ENCODE data around the gene ABHD8. TPM values are rescaled to one million over a fixed set of nuclear protein-coding genes. Genes with fewer than 3 reads are reported as not detected.
A peak's percentile ranks its signal among the peaks of the same experiment; 100 is the strongest.

ABHD8 gene
- total and polyA plus RNA-seq, 2 of the 13 experiments (the other 11 are each of a cell fraction or from before 2014, with no cell fraction given), result 6.3 to 7.2 TPM

DNA sequence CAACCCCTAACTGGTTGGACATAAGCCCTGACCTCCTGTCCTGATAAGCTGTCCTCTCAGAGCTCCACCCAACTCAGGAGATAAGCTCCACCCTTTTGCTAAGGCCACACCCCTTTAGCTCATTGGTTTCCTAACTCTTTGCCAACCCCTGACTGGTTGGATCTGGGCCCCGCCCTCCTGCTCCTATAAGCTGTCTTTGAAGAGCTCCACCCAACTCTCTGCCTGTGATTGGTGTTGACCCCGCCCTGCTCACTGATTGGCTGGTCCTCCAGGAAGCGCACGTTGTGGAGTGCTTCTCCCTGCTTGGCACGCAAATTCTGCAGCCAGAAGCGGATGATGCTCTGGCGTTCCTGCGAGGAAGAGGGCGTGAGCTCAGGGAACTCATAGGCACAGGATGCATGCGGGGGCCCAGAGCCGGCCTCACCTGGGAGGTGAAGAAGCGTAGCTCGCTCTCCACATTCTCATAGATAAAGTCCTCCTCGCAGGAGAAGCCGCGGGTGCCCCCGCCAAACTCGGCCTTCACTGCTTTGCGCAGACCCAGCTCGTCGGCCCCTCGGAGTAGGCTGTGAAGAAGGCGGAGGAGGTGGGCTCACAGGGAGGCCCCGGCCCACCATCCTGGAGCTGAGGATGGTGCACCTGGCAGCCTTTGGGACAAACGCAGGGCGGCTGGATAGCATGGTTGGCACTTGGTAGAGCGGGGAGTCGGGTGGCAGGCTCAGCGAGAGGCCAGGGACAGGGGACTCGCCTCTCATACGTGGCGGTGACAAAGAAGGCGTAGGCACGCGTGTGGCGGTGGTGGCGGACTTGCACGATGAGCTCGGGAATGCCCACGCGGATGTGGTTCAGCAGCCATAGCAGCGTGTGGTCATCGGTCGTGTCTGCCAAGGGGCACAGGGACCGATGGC is 29.7 kb upstream of the ABHD8 start (continued):
- TF ChIP-seq, protein P1, sequence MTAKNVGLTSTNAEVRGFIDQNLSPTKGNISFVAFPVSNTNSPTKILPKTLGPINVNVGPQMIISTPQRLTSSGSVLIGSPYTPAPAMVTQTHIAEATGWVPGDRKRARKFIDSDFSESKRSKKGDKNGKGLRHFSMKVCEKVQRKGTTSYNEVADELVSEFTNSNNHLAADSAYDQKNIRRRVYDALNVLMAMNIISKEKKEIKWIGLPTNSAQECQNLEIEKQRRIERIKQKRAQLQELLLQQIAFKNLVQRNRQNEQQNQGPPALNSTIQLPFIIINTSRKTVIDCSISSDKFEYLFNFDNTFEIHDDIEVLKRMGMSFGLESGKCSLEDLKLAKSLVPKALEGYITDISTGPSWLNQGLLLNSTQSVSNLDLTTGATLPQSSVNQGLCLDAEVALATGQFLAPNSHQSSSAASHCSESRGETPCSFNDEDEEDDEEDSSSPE (CRISPR knock-in tag; IDR thresholded peaks at IDR 0.05), result no peak
- TF ChIP-seq ZNF572 (CRISPR knock-in tag; IDR thresholded peaks at IDR 0.05) (no peak), ZNF781 (CRISPR knock-in tag; IDR thresholded peaks at IDR 0.05; ENCODE audit: borderline replicate concordance, not compliant biosample characterization) (no peak), GATAD2A (CRISPR knock-in tag; IDR thresholded peaks at IDR 0.05) (no peak), NCOR1 (IDR thresholded peaks at IDR 0.05; ENCODE audit: borderline replicate concordance, low read length) (no peak), ZNF451 (CRISPR knock-in tag; IDR thresholded peaks at IDR 0.05) (no peak), HNRNPL (IDR thresholded peaks at IDR 0.05; ENCODE audit: low read depth, low read length) (0 out of 2 replicates have a peak, but pooled peaks have one; percentile 26), SP4 (CRISPR knock-in tag; IDR thresholded peaks at IDR 0.05) (peak; percentile 67; the same call in 1 of the 2 replicates), ZNF329 (CRISPR knock-in tag; IDR thresholded peaks at IDR 0.05; ENCODE audit: low read depth) (no peak), ZFP41 (CRISPR knock-in tag; IDR thresholded peaks at IDR 0.05; ENCODE audit: borderline replicate concordance) (no peak), ZNF570 (CRISPR knock-in tag; IDR thresholded peaks at IDR 0.05; ENCODE audit: borderline replicate concordance) (no peak), SMARCE1 (IDR thresholded peaks at IDR 0.05; ENCODE audit: borderline replicate concordance) (no peak), TARDBP (CRISPR knock-in tag; IDR thresholded peaks at IDR 0.05) (no peak), JUND (CRISPR knock-in tag; IDR thresholded peaks at IDR 0.05) (no peak), SP1 (IDR thresholded peaks at IDR 0.05) (no peak), SP1 (CRISPR knock-in tag; IDR thresholded peaks at IDR 0.05) (peak; percentile 57; the same call in 1 of the 2 replicates), ZNF367 (CRISPR knock-in tag; IDR thresholded peaks at IDR 0.05; ENCODE audit: borderline replicate concordance) (no peak), ZNF776 (CRISPR knock-in tag; IDR thresholded peaks at IDR 0.05) (no peak), HES4 (CRISPR knock-in tag; IDR thresholded peaks at IDR 0.05; ENCODE audit: borderline replicate concordance) (no peak)
- TF ChIP-seq, protein P2, sequence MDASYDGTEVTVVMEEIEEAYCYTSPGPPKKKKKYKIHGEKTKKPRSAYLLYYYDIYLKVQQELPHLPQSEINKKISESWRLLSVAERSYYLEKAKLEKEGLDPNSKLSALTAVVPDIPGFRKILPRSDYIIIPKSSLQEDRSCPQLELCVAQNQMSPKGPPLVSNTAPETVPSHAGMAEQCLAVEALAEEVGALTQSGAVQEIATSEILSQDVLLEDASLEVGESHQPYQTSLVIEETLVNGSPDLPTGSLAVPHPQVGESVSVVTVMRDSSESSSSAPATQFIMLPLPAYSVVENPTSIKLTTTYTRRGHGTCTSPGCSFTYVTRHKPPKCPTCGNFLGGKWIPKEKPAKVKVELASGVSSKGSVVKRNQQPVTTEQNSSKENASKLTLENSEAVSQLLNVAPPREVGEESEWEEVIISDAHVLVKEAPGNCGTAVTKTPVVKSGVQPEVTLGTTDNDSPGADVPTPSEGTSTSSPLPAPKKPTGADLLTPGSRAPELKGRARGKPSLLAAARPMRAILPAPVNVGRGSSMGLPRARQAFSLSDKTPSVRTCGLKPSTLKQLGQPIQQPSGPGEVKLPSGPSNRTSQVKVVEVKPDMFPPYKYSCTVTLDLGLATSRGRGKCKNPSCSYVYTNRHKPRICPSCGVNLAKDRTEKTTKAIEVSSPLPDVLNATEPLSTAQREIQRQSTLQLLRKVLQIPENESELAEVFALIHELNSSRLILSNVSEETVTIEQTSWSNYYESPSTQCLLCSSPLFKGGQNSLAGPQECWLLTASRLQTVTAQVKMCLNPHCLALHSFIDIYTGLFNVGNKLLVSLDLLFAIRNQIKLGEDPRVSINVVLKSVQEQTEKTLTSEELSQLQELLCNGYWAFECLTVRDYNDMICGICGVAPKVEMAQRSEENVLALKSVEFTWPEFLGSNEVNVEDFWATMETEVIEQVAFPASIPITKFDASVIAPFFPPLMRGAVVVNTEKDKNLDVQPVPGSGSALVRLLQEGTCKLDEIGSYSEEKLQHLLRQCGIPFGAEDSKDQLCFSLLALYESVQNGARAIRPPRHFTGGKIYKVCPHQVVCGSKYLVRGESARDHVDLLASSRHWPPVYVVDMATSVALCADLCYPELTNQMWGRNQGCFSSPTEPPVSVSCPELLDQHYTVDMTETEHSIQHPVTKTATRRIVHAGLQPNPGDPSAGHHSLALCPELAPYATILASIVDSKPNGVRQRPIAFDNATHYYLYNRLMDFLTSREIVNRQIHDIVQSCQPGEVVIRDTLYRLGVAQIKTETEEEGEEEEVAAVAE (CRISPR knock-in tag; IDR thresholded peaks at IDR 0.05; ENCODE audit: borderline replicate concordance), result no peak
- TF ChIP-seq, protein P3, sequence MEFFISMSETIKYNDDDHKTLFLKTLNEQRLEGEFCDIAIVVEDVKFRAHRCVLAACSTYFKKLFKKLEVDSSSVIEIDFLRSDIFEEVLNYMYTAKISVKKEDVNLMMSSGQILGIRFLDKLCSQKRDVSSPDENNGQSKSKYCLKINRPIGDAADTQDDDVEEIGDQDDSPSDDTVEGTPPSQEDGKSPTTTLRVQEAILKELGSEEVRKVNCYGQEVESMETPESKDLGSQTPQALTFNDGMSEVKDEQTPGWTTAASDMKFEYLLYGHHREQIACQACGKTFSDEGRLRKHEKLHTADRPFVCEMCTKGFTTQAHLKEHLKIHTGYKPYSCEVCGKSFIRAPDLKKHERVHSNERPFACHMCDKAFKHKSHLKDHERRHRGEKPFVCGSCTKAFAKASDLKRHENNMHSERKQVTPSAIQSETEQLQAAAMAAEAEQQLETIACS (CRISPR knock-in tag; IDR thresholded peaks at IDR 0.05), result no peak
- TF ChIP-seq, protein P4, sequence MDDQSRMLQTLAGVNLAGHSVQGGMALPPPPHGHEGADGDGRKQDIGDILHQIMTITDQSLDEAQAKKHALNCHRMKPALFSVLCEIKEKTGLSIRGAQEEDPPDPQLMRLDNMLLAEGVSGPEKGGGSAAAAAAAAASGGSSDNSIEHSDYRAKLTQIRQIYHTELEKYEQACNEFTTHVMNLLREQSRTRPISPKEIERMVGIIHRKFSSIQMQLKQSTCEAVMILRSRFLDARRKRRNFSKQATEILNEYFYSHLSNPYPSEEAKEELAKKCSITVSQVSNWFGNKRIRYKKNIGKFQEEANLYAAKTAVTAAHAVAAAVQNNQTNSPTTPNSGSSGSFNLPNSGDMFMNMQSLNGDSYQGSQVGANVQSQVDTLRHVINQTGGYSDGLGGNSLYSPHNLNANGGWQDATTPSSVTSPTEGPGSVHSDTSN (CRISPR knock-in tag; IDR thresholded peaks at IDR 0.05; ENCODE audit: borderline replicate concordance), result no peak
